Immature natural killer cell (primary cell): ENCODE data around the gene PPP1R1C. TPM values are rescaled to one million over a fixed set of nuclear protein-coding genes. Genes with fewer than 3 reads are reported as not detected.

ENCODE experiments used
- DNase-seq, 3 donors: peaks; one replicate each; pipeline ENCODE4 v3.0.0; 2022; ENCODE audit warnings: mixed read lengths in 1 of 3
- H3K27ac Mint-ChIP-seq, 6 donors: one replicate each; pipeline ENCODE4 v1.8.0; 2020; ENCODE audit warnings: mixed read lengths in 6 of 6, mild to moderate bottlenecking in 5 of 6, inconsistent platforms in 4 of 6, moderate library complexity in 3 of 6
- H3K27me3 Mint-ChIP-seq, 3 donors: one replicate each; pipeline ENCODE4 v1.8.0; 2020 to 2021; ENCODE audit warnings: low read depth in 3 of 3, mild to moderate bottlenecking in 3 of 3, mixed read lengths in 3 of 3, moderate library complexity in 3 of 3, inconsistent platforms in 1 of 3
- H3K36me3 Mint-ChIP-seq, 3 donors: one replicate each; pipeline ENCODE4 v1.8.0; 2020; ENCODE audit warnings: mixed read lengths in 3 of 3, inconsistent platforms in 2 of 3, mild to moderate bottlenecking in 2 of 3
- H3K4me1 Mint-ChIP-seq, 2 donors: one replicate each; pipeline ENCODE4 v1.8.0; 2020; ENCODE audit warnings: inconsistent platforms in 2 of 2, mild to moderate bottlenecking in 2 of 2, mixed read lengths in 2 of 2, moderate library complexity in 1 of 2
- H3K4me3 Mint-ChIP-seq, 5 donors: one replicate each; pipeline ENCODE4 v1.8.0; 2020; ENCODE audit warnings: mild to moderate bottlenecking in 5 of 5, mixed read lengths in 5 of 5, inconsistent platforms in 3 of 5, moderate library complexity in 3 of 5
- H3K9me3 Mint-ChIP-seq, 6 donors: one replicate each; pipeline ENCODE4 v1.8.0; 2020; ENCODE audit warnings: mild to moderate bottlenecking in 6 of 6, mixed read lengths in 6 of 6, inconsistent platforms in 4 of 6, moderate library complexity in 3 of 6
- polyA plus RNA-seq, 3 donors: library from polyadenylated mRNA; unstranded; fragments of 300-500 nt; fragmentation: Illumina TruSeq; gene quantifications; one replicate each; pipeline ENCODE4 v1.2.3, GENCODE V29; 2021

The PPP1R1C gene
- polyA plus RNA-seq, 3 donors from 2014 or later, result not detected

DNA sequence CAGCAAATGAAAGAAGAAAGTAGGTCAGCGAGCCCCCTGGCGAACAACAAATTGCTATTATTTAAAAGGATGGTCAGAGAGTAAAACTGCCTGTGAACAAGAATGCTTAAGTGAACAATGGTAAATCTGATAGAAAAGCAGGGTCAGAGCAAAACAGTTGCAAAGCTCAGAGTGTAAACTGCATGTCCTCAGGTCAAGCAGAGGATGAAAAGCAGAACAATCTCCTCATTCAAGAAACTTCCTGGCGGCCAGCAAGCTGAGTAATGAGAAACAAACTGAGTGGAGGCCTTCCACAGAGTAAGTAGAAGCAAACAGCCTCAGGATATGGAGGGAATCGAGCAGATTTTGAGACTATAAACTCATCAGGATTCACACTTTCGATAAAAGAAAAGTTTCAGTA is 117.9 kb downstream of the PPP1R1C start:
- H3K9me3 Mint-ChIP-seq, result peaks cover 0 to 4% (median 0%) of the 10 kb centered on the region in 6 donors
- no peaks in the 10 kb centered on the region for H3K4me1 Mint-ChIP-seq
- no peak for DNase-seq
- no peak overlapping the region for H3K27ac Mint-ChIP-seq
- no peaks in the 10 kb centered on the region for H3K36me3 Mint-ChIP-seq
- no peak overlapping the region for H3K4me3 Mint-ChIP-seq
- peaks cover 2 to 7% (median 3%) of the 10 kb centered on the region in 3 donors for H3K27me3 Mint-ChIP-seq

- Mint-ChIP-seq H3K4me3 (no peak overlapping the region), H3K4me1 (no peaks in the 10 kb centered on the region), H3K9me3 (peaks cover 0 to 2% (median 0%) of the 10 kb centered on the region in 6 donors), H3K27me3 (peaks cover 0 to 2% (median 0%) of the 10 kb centered on the region in 3 donors), H3K36me3 (no peaks in the 10 kb centered on the region), H3K27ac (no peak overlapping the region)
- no peak for DNase-seq
These were observed 124.7 kb downstream of the PPP1R1C start for GRCh38 chr2:182110347-182110746.

- Mint-ChIP-seq H3K4me3 (no peak overlapping the region), H3K36me3 (no peaks in the 10 kb centered on the region), H3K4me1 (no peaks in the 10 kb centered on the region), H3K27ac (no peak overlapping the region), H3K9me3 (peaks cover 0 to 2% (median 0%) of the 10 kb centered on the region in 6 donors), H3K27me3 (peaks cover 0 to 2% (median 0%) of the 10 kb centered on the region in 3 donors)
- DNase-seq, result no peak
These were observed 127.7 kb downstream of the PPP1R1C start for GRCh38 chr2:182113334-182113733.

GRCh38 chr2:182115258-182115657 is 129.6 kb downstream of the PPP1R1C start:
- Mint-ChIP-seq H3K27me3 (peaks cover 0 to 2% (median 0%) of the 10 kb centered on the region in 3 donors), H3K36me3 (no peaks in the 10 kb centered on the region)

DNA sequence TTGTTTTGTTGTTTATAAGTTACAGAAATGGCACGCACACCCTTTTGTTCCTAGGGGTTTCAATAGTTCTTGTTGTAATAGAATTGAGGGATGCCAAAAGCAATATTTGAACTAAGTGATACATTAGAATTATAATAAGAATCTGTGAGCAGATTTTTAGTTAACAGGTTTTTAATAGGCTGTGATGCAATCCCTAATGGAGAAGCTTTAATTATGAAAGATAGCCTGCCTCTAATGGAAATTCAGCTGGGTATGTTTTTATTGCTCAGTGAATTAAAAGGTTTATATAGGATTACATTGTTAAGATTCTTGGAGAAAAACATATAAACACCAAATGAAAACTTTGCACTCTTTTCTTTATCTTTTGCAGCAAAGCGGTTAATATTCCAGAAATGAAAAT is 131.1 kb downstream of the PPP1R1C start:
- H3K27ac Mint-ChIP-seq, result no peak overlapping the region
- no peak overlapping the region for H3K4me3 Mint-ChIP-seq
- no peaks in the 10 kb centered on the region for H3K36me3 Mint-ChIP-seq
- no peaks in the 10 kb centered on the region for H3K27me3 Mint-ChIP-seq
- H3K4me1 Mint-ChIP-seq, result no peaks in the 10 kb centered on the region
- peaks cover 0 to 2% (median under 1%) of the 10 kb centered on the region in 6 donors for H3K9me3 Mint-ChIP-seq
- DNase-seq, result no peak

More at GRCh38 chr2:182115258-182115657, 129.6 kb downstream of the PPP1R1C start:
- no peak for DNase-seq
- no peaks in the 10 kb centered on the region for H3K4me1 Mint-ChIP-seq
- H3K27ac Mint-ChIP-seq, result no peak overlapping the region
- peaks cover 0 to 2% (median 0%) of the 10 kb centered on the region in 6 donors for H3K9me3 Mint-ChIP-seq
- H3K4me3 Mint-ChIP-seq, result no peak overlapping the region

- H3K9me3 Mint-ChIP-seq, result peaks cover 0 to 2% (median under 1%) of the 10 kb centered on the region in 6 donors
- H3K36me3 Mint-ChIP-seq, result no peaks in the 10 kb centered on the region
- H3K27me3 Mint-ChIP-seq, result no peaks in the 10 kb centered on the region
- H3K27ac Mint-ChIP-seq, result no peak overlapping the region
- H3K4me3 Mint-ChIP-seq, result no peak overlapping the region
- no peak for DNase-seq
- H3K4me1 Mint-ChIP-seq, result no peaks in the 10 kb centered on the region
These were observed 131.5 kb downstream of the PPP1R1C start for GRCh38 chr2:182117196-182117595.

GRCh38 chr2:182128821-182129707 is 143.4 kb downstream of the PPP1R1C start:
- no peak overlapping the region for H3K27ac Mint-ChIP-seq
- peaks cover 0 to 1% (median 0%) of the 10 kb centered on the region in 3 donors for H3K27me3 Mint-ChIP-seq
- H3K36me3 Mint-ChIP-seq, result no peaks in the 10 kb centered on the region
- H3K9me3 Mint-ChIP-seq, result peaks cover 0 to 7% (median 1%) of the 10 kb centered on the region in 6 donors
- no peaks in the 10 kb centered on the region for H3K4me1 Mint-ChIP-seq
- H3K4me3 Mint-ChIP-seq, result no peak overlapping the region
- no peak for DNase-seq

DNA sequence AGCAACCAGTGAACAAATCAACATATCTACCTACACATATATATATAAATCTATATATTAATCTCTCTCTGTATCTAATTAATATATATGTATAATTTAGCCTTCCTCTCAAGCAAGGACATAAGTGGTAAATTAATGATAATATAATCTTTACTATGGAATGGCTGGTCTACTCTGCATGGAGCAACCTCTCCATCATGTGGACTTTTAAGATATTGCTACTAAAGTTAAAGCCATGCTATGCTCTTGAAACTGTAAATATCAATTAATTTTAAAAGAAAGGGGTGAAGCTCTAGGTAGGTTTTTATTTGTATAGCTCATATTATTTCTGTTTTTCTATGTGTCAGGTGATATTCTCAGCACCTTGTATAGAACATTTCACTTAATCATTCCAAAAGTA is 147.0 kb downstream of the PPP1R1C start:
- Mint-ChIP-seq H3K4me1 (no peaks in the 10 kb centered on the region), H3K36me3 (no peaks in the 10 kb centered on the region), H3K9me3 (peaks cover 0 to 4% (median 0%) of the 10 kb centered on the region in 6 donors), H3K27me3 (peaks cover 0 to 1% (median 0%) of the 10 kb centered on the region in 3 donors), H3K27ac (no peak overlapping the region), H3K4me3 (no peak overlapping the region)
- no peak for DNase-seq

GRCh38 chr2:182133195-182133891 is 147.7 kb downstream of the PPP1R1C start:
- no peak overlapping the region for H3K4me3 Mint-ChIP-seq
- no peak overlapping the region for H3K27ac Mint-ChIP-seq
- no peak for DNase-seq
- H3K27me3 Mint-ChIP-seq, result peaks cover 0 to 1% (median 0%) of the 10 kb centered on the region in 3 donors
- peaks cover 0 to 7% (median 0%) of the 10 kb centered on the region in 6 donors for H3K9me3 Mint-ChIP-seq
- H3K4me1 Mint-ChIP-seq, result no peaks in the 10 kb centered on the region
- H3K36me3 Mint-ChIP-seq, result no peaks in the 10 kb centered on the region

GRCh38 chr2:182134201-182134600 is 148.5 kb downstream of the PPP1R1C start:
- Mint-ChIP-seq H3K9me3 (peaks cover 0 to 7% (median 0%) of the 10 kb centered on the region in 6 donors), H3K4me1 (no peaks in the 10 kb centered on the region), H3K36me3 (no peaks in the 10 kb centered on the region), H3K4me3 (no peak overlapping the region), H3K27ac (no peak overlapping the region), H3K27me3 (peaks cover 0 to 1% (median 0%) of the 10 kb centered on the region in 3 donors)
- no peak for DNase-seq

DNA sequence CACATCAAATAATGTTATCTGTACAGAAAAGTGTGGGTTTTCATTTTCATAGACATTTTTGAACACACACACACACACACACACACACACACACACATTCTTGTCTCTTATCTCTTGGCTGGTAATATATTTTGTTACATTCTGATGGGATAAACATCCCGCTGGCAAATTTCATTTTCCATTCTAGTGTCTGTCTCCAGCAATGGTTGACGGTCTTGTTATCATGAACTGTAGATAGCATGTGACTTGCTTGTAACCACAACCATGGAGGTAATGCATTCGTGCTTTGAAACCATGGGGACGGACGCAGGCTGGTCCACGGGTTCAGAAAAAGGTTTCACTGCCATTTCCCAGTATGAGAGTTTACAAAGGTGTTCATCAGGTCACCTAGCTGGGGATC is 156.4 kb downstream of the PPP1R1C start:
- H3K4me1 Mint-ChIP-seq, result no peaks in the 10 kb centered on the region
- H3K4me3 Mint-ChIP-seq, result no peak overlapping the region
- peaks cover 0 to 2% (median 1%) of the 10 kb centered on the region in 3 donors for H3K27me3 Mint-ChIP-seq
- H3K9me3 Mint-ChIP-seq, result peaks cover 0 to 3% (median 0%) of the 10 kb centered on the region in 6 donors
- no peak for DNase-seq
- H3K36me3 Mint-ChIP-seq, result no peaks in the 10 kb centered on the region
- H3K27ac Mint-ChIP-seq, result no peak overlapping the region

GRCh38 chr2:182144041-182144775 is 158.6 kb downstream of the PPP1R1C start:
- H3K36me3 Mint-ChIP-seq, result no peaks in the 10 kb centered on the region
- H3K27me3 Mint-ChIP-seq, result peaks cover 0 to 2% (median 1%) of the 10 kb centered on the region in 3 donors
- H3K4me3 Mint-ChIP-seq, result no peak overlapping the region
- H3K27ac Mint-ChIP-seq, result no peak overlapping the region
- no peaks in the 10 kb centered on the region for H3K4me1 Mint-ChIP-seq
- H3K9me3 Mint-ChIP-seq, result no peaks in the 10 kb centered on the region
- DNase-seq, result no peak

GRCh38 chr2:182144776-182145165 is 159.1 kb downstream of the PPP1R1C start:
- Mint-ChIP-seq H3K4me3 (no peak overlapping the region), H3K36me3 (no peaks in the 10 kb centered on the region), H3K27me3 (peaks cover 0 to 1% (median under 1%) of the 10 kb centered on the region in 3 donors), H3K9me3 (no peaks in the 10 kb centered on the region), H3K27ac (no peak overlapping the region), H3K4me1 (no peaks in the 10 kb centered on the region)
- no peak for DNase-seq
